Mesendoderm (in vitro differentiated cells): ENCODE measurements around the gene NSDHL.
"Not testable (repeated sequence)": the region's sequence is repeated elsewhere in the genome, so short reads cannot be mapped to it uniquely, and the experiment has no call there.

ENCODE experiments used
- DNase-seq: peaks from one replicate; pipeline ENCODE4 v3.0.0; 2013
- H2AK5ac ChIP-seq: 2 replicates; pipeline ENCODE4 v1.6.1; 2013; ENCODE audit warnings: low read length, inconsistent platforms
- H2BK120ac ChIP-seq: 2 replicates; pipeline ENCODE4 v1.6.1; 2013; ENCODE audit warnings: low read depth, mild to moderate bottlenecking, low read length, moderate library complexity, mixed read lengths
- H2BK15ac ChIP-seq: replicated peaks from 2 replicates; pipeline ENCODE4 v1.6.1; 2013; ENCODE audit warnings: low read depth, mild to moderate bottlenecking, moderate library complexity
- H2BK5ac ChIP-seq: 2 replicates; pipeline ENCODE4 v1.6.1; 2013; ENCODE audit warnings: low read length, inconsistent platforms
- H3K18ac ChIP-seq: 2 replicates; pipeline ENCODE4 v1.6.1; 2013; ENCODE audit warnings: mild to moderate bottlenecking, low read length, mixed read lengths
- H3K23ac ChIP-seq: one replicate; pipeline ENCODE4 v1.6.1; 2013; ENCODE audit warnings: low read length
- H3K27ac ChIP-seq: 2 replicates; pipeline ENCODE4 v1.5.1; 2013; ENCODE audit warnings: low read depth, mild to moderate bottlenecking, inconsistent platforms, low read length, moderate library complexity
- H3K27me3 ChIP-seq: 2 replicates; pipeline ENCODE4 v1.6.1; 2013; ENCODE audit warnings: low read length, control low read depth, mild to moderate bottlenecking, inconsistent platforms; ENCODE audit not compliant: insufficient read depth, poor library complexity
- H3K36me3 ChIP-seq: 2 replicates; pipeline ENCODE4 v1.6.1; 2013; ENCODE audit warnings: low read length, inconsistent platforms; ENCODE audit not compliant: control insufficient read depth, insufficient read depth
- H3K4ac ChIP-seq: one replicate; pipeline ENCODE4 v1.6.1; 2013; ENCODE audit warnings: low read depth, mild to moderate bottlenecking, low read length, moderate library complexity
- H3K4me1 ChIP-seq: 2 replicates; pipeline ENCODE4 v1.6.1; 2013; ENCODE audit warnings: low read depth, low read length, inconsistent platforms; ENCODE audit not compliant: control insufficient read depth
- H3K4me2 ChIP-seq: 2 replicates; pipeline ENCODE4 v1.6.1; 2013; ENCODE audit warnings: low read length
- H3K4me3 ChIP-seq: 2 replicates; pipeline ENCODE4 v1.5.1; 2013; ENCODE audit warnings: mild to moderate bottlenecking, low read length
- H3K56ac ChIP-seq: one replicate; pipeline ENCODE4 v1.6.1; 2013; ENCODE audit warnings: low read length
- H3K79me1 ChIP-seq: 2 replicates; pipeline ENCODE4 v1.6.1; 2013; ENCODE audit warnings: low read length, inconsistent platforms
- H3K79me2 ChIP-seq: 2 replicates; pipeline ENCODE4 v1.6.1; 2013; ENCODE audit warnings: mild to moderate bottlenecking, low read length; ENCODE audit not compliant: control insufficient read depth, insufficient read depth
- H3K9ac ChIP-seq: 2 replicates; pipeline ENCODE4 v1.6.1; 2013; ENCODE audit warnings: low read length, inconsistent platforms
- H4K5ac ChIP-seq: one replicate; pipeline ENCODE4 v1.6.1; 2013; ENCODE audit warnings: low read length
- H4K8ac ChIP-seq: one replicate; pipeline ENCODE4 v1.6.1; 2013; ENCODE audit warnings: low read depth, mild to moderate bottlenecking, control low read depth, low read length, moderate library complexity
- WGBS: extraction: QIAGEN DNeasy Blood & Tissue Kit; methylation state at CpG from one replicate; pipeline ENCODE4 v1.1.7; 2013; ENCODE audit warnings: low lambda C conversion rate, missing lambda C conversion rate; ENCODE audit not compliant: insufficient coverage; ENCODE audit errors: extremely low coverage; 5-methylcytosine and 5-hydroxymethylcytosine counted together

Gene NSDHL

GRCh38 chrX:152832520-152832919 lies 1.7 kb downstream of the NSDHL start:
- no peak overlapping the region for H2BK120ac ChIP-seq
- no peak overlapping the region for H3K9ac ChIP-seq
- no peak overlapping the region for H2BK5ac ChIP-seq
- H3K79me1 ChIP-seq, result peaks cover 3% of the 10 kb centered on the region
- no CpG with 5 or more reads among the region's 5 CpGs for WGBS
- H3K36me3 ChIP-seq, result no peaks in the 10 kb centered on the region
- H2BK15ac ChIP-seq, result no peak overlapping the region
- H3K79me2 ChIP-seq, result peaks cover 29% of the 10 kb centered on the region
- H3K4me1 ChIP-seq, result no peaks in the 10 kb centered on the region
- no peak overlapping the region for H3K27ac ChIP-seq
- no peak overlapping the region for H3K18ac ChIP-seq
- DNase-seq, result no peak
- no peak overlapping the region for H2AK5ac ChIP-seq
- H3K4me2 ChIP-seq, result no peak overlapping the region
- no peak overlapping the region for H4K8ac ChIP-seq
- no peaks in the 10 kb centered on the region for H3K27me3 ChIP-seq
- no peak overlapping the region for H3K4ac ChIP-seq
- no peak overlapping the region for H3K4me3 ChIP-seq
- H3K23ac ChIP-seq, result no peak overlapping the region
- no peak overlapping the region for H4K5ac ChIP-seq
- no peak overlapping the region for H3K56ac ChIP-seq

- H3K4me3 ChIP-seq, result no peak overlapping the region
- no peak overlapping the region for H2BK120ac ChIP-seq
- no peak overlapping the region for H2AK5ac ChIP-seq
- H4K8ac ChIP-seq, result no peak overlapping the region
- H3K36me3 ChIP-seq, result no peaks in the 10 kb centered on the region
- no peak overlapping the region for H3K4me2 ChIP-seq
- no peak overlapping the region for H3K18ac ChIP-seq
- no peak overlapping the region for H2BK15ac ChIP-seq
- H4K5ac ChIP-seq, result no peak overlapping the region
- peaks cover 29% of the 10 kb centered on the region for H3K79me2 ChIP-seq
- no peak overlapping the region for H3K9ac ChIP-seq
- H3K23ac ChIP-seq, result no peak overlapping the region
- no peak overlapping the region for H3K4ac ChIP-seq
- H3K4me1 ChIP-seq, result no peaks in the 10 kb centered on the region
- no peaks in the 10 kb centered on the region for H3K27me3 ChIP-seq
- H3K27ac ChIP-seq, result no peak overlapping the region
- H3K56ac ChIP-seq, result no peak overlapping the region
- no CpG with 5 or more reads among the region's 4 CpGs for WGBS
- H2BK5ac ChIP-seq, result no peak overlapping the region
- no peak for DNase-seq
- H3K79me1 ChIP-seq, result peaks cover 3% of the 10 kb centered on the region
Measured at GRCh38 chrX:152833378-152833777, 2.5 kb downstream of the NSDHL start.

GRCh38 chrX:152835470-152835869 lies 4.6 kb downstream of the NSDHL start:
- not testable (repeated sequence) for H3K4me2 ChIP-seq, H4K5ac ChIP-seq, H3K27me3 ChIP-seq, H2BK5ac ChIP-seq, H3K9ac ChIP-seq, H3K27ac ChIP-seq, H2AK5ac ChIP-seq, H3K4ac ChIP-seq, H3K36me3 ChIP-seq, DNase-seq, H2BK120ac ChIP-seq, H3K4me1 ChIP-seq, H2BK15ac ChIP-seq, H3K4me3 ChIP-seq, H3K56ac ChIP-seq, H4K8ac ChIP-seq, H3K23ac ChIP-seq, H3K79me1 ChIP-seq, H3K18ac ChIP-seq
- no CpG with 5 or more reads among the region's 1 CpG for WGBS
- peaks cover 30% of the 10 kb centered on the region for H3K79me2 ChIP-seq

GRCh38 chrX:152842772-152843338 lies 12.0 kb downstream of the NSDHL start:
- Histone ChIP-seq H3K9ac (no peak overlapping the region), H3K27ac (no peak overlapping the region), H3K36me3 (no peaks in the 10 kb centered on the region), H2BK120ac (no peak overlapping the region), H3K4me2 (no peak overlapping the region), H2BK15ac (no peak overlapping the region), H2BK5ac (no peak overlapping the region), H3K4me1 (no peaks in the 10 kb centered on the region), H2AK5ac (no peak overlapping the region), H3K79me1 (peaks cover 2% of the 10 kb centered on the region), H3K18ac (no peak overlapping the region), H4K8ac (no peak overlapping the region), H3K56ac (no peak overlapping the region), H3K4ac (no peak overlapping the region), H3K27me3 (no peaks in the 10 kb centered on the region), H4K5ac (no peak overlapping the region), H3K79me2 (peaks cover 16% of the 10 kb centered on the region), H3K23ac (no peak overlapping the region), H3K4me3 (no peak overlapping the region)
- WGBS, result no CpG with 5 or more reads among the region's 10 CpGs
- DNase-seq, result no peak

DNA sequence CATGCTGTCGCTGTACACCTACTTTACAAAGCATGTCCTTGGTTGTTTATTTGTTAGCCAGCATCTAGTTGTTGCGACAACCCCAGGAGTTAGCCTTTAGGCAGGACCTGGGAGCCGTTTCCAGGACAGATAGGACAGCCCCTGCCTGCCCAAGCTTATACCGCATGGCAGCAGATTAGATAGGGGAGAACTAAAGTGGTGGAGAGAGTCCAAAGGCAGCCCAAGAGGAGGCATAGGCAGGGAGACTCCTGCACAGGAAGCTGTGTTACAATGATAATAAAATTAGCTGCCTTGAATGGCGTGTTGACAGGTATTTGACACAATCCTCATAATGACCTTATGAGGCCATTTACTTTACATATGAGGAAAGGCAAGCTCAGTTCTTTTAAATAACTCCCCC lies 13.0 kb downstream of the NSDHL start:
- no peak overlapping the region for H2BK5ac ChIP-seq
- H3K79me2 ChIP-seq, result peaks cover 16% of the 10 kb centered on the region
- H3K27me3 ChIP-seq, result no peaks in the 10 kb centered on the region
- H2AK5ac ChIP-seq, result no peak overlapping the region
- no peaks in the 10 kb centered on the region for H3K4me1 ChIP-seq
- H3K56ac ChIP-seq, result no peak overlapping the region
- H3K9ac ChIP-seq, result no peak overlapping the region
- no peak overlapping the region for H3K23ac ChIP-seq
- H3K18ac ChIP-seq, result no peak overlapping the region
- no peak overlapping the region for H4K5ac ChIP-seq
- H3K27ac ChIP-seq, result no peak overlapping the region
- H2BK15ac ChIP-seq, result no peak overlapping the region
- no peaks in the 10 kb centered on the region for H3K36me3 ChIP-seq
- no CpG with 5 or more reads among the region's 5 CpGs for WGBS
- H2BK120ac ChIP-seq, result no peak overlapping the region
- no peak overlapping the region for H3K4me2 ChIP-seq
- H4K8ac ChIP-seq, result no peak overlapping the region
- no peak overlapping the region for H3K4me3 ChIP-seq
- H3K4ac ChIP-seq, result no peak overlapping the region
- peaks cover 2% of the 10 kb centered on the region for H3K79me1 ChIP-seq
- DNase-seq, result peak; percentile 3

GRCh38 chrX:152844256-152844655 lies 13.4 kb downstream of the NSDHL start:
- H3K79me2 ChIP-seq, result peaks cover 16% of the 10 kb centered on the region
- DNase-seq, result no peak
- no peak overlapping the region for H3K9ac ChIP-seq
- H3K36me3 ChIP-seq, result no peaks in the 10 kb centered on the region
- no peak overlapping the region for H2BK120ac ChIP-seq
- H3K27ac ChIP-seq, result no peak overlapping the region
- no peaks in the 10 kb centered on the region for H3K4me1 ChIP-seq
- no peak overlapping the region for H2BK15ac ChIP-seq
- H3K79me1 ChIP-seq, result peaks cover 2% of the 10 kb centered on the region
- H3K4ac ChIP-seq, result no peak overlapping the region
- no peaks in the 10 kb centered on the region for H3K27me3 ChIP-seq
- no peak overlapping the region for H2BK5ac ChIP-seq
- no peak overlapping the region for H3K4me2 ChIP-seq
- H3K18ac ChIP-seq, result no peak overlapping the region
- no peak overlapping the region for H2AK5ac ChIP-seq
- H4K5ac ChIP-seq, result no peak overlapping the region
- WGBS, result no CpG with 5 or more reads among the region's 6 CpGs
- H4K8ac ChIP-seq, result no peak overlapping the region
- no peak overlapping the region for H3K56ac ChIP-seq
- no peak overlapping the region for H3K4me3 ChIP-seq
- H3K23ac ChIP-seq, result no peak overlapping the region
